Activated B cell treated with CpG ODN at 0.5 μM for 24 hours (primary cell): ENCODE results near the gene CEP170. TPM values are rescaled to one million over a fixed set of nuclear protein-coding genes. Genes with fewer than 3 reads are reported as not detected.
"Not testable (repeated sequence)": the region's sequence is repeated elsewhere in the genome, so short reads cannot be mapped to it uniquely, and the experiment has no call there.

Experiments used
- ATAC-seq: fragments of 200-7000 bp; cut with Tn5 transposase; one replicate; pipeline ENCODE4 v1.10.0; 2021; ENCODE audit warnings: low read depth, mild to moderate bottlenecking, moderate library complexity
- CTCF ChIA-PET: fragments of 350-600 bp; sonication (Branson Sonifier 250); formaldehyde crosslinking; loops from one replicate; lab custom pipeline; 2021; ENCODE audit warnings: antibody characterized with exemption; lab: Charles Lee
- POLR2A ChIA-PET: fragments of 350-600 bp; sonication (Branson Sonifier 250); formaldehyde crosslinking; loops from one replicate; lab custom pipeline; 2021; ENCODE audit warnings: antibody characterized with exemption; lab: Charles Lee
- DNase-seq: peaks from one replicate; pipeline ENCODE4 v3.0.0; 2022
- H3K27ac Mint-ChIP-seq: one replicate; pipeline ENCODE4 v1.8.0; 2020; ENCODE audit warnings: mixed read lengths
- H3K27me3 Mint-ChIP-seq: one replicate; pipeline ENCODE4 v1.8.0; 2021; ENCODE audit warnings: mixed read lengths
- H3K36me3 Mint-ChIP-seq: one replicate; pipeline ENCODE4 v1.8.0; 2021; ENCODE audit warnings: low read depth, mixed read lengths
- H3K4me1 Mint-ChIP-seq: one replicate; pipeline ENCODE4 v1.8.0; 2021; ENCODE audit warnings: mixed read lengths
- H3K4me3 Mint-ChIP-seq: one replicate; pipeline ENCODE4 v1.8.0; 2020; ENCODE audit warnings: mild to moderate bottlenecking, mixed read lengths
- H3K9me3 Mint-ChIP-seq: one replicate; pipeline ENCODE4 v1.8.0; 2020; ENCODE audit warnings: mixed read lengths
- intact Hi-C: fragments of 100-400 bp; cut with micrococcal nuclease; formaldehyde crosslinking; loops from one replicate; pipeline ENCODE4 v1.15.1; 2024
- total RNA-seq: library from RNA; stranded (reverse); gene quantifications from 2 replicates; pipeline ENCODE4 v1.2.3, GENCODE V29; 2022

Gene CEP170
- total RNA-seq, 1 donor from 2014 or later, result 91.9 TPM

DNA sequence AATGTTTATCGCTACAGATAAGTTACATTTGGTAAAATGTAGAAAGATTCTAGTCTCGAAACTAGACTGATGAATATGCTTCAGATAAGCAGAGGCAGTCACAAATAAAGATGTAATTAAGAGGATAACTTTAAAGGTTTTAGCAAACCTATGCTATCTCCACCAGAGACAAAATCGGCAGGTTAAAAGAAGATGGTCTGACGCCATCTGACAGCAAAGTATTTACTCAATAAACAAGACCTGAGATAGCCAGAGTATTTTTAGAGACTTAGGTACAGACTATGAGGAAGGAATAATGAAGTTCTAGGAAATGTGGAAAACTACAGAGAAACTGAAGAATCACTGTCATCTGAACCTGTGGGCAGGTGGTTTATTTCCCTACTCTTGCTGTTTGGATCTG lies 106.0 kb downstream of the CEP170 start:
- intact Hi-C loops, H3K4me3 Mint-ChIP-seq, H3K27ac Mint-ChIP-seq, H3K9me3 Mint-ChIP-seq, H3K4me1 Mint-ChIP-seq, POLR2A ChIA-PET, CTCF ChIA-PET, DNase-seq, H3K27me3 Mint-ChIP-seq, ATAC-seq: not testable (repeated sequence)
- peaks cover 31% of the 10 kb centered on the region for H3K36me3 Mint-ChIP-seq

DNA sequence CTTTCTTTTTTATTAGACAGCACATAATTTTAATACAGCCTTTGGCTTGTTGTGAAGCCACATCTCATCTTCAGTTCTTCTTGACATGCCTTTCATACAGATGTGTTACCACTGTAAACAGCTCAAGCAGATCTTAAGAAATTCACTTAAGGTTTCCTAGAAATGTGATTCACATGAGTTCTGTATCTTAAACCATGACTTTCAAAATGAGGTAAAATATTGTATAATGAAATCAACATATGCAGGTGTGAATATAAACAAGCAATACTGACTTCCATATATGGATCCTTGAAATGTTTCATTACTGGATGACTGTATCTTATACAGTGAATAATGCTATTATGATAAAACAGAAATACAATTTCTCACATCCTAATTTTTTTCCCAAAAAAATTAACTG lies 107.7 kb downstream of the CEP170 start:
- intact Hi-C loops, H3K9me3 Mint-ChIP-seq, H3K4me1 Mint-ChIP-seq, POLR2A ChIA-PET, CTCF ChIA-PET, DNase-seq, H3K27ac Mint-ChIP-seq, H3K27me3 Mint-ChIP-seq, ATAC-seq, H3K4me3 Mint-ChIP-seq: not testable (repeated sequence)
- H3K36me3 Mint-ChIP-seq, result peaks cover 27% of the 10 kb centered on the region

DNA sequence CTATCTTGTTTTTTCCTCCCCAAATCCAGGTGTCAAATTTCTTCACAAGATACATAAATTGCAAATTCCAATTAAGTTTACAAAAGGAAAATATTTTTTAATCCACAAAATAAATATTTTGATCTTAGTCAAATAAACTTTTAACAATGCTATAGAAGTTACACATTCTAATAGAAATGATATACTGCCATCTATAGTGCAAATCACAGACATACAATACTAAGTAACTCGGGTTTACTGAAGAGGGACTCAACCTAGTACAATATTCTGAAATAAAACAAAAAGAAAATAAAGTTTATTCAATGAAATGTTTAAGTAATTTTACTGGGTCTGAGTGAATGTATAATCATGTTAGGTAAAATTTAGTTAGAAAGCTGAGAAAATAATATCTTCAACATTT lies 114.6 kb downstream of the CEP170 start:
- DNase-seq, ATAC-seq, H3K27ac Mint-ChIP-seq, POLR2A ChIA-PET, intact Hi-C loops, H3K9me3 Mint-ChIP-seq, H3K4me3 Mint-ChIP-seq, H3K4me1 Mint-ChIP-seq, CTCF ChIA-PET, H3K27me3 Mint-ChIP-seq: not testable (repeated sequence)
- peaks cover 29% of the 10 kb centered on the region for H3K36me3 Mint-ChIP-seq

DNA sequence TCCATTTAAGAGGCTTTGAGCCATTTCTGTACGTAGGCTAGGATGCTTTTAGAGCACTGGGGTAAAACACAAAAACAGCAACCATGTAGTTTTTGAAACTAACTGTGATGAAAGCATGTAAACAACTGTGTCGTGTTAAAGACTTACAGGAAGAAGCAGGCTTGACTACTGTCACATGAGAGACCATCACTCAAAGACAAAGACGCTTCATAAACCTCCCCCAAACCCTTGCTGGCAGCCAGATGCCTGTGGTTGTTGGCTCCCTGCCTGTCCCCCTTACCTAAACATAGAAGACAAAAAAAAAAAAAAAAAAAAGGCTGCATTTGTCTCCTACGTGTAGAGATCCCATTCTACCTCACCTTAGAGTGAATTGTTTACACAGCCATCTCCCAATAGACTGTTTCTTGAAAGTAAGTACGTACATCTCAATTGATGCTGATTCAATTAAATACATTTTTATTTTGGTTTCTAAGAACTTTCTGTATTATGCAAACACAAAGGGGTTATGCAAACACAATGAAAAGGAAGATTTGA lies 132.1 kb downstream of the CEP170 start:
- peaks cover 18% of the 10 kb centered on the region for H3K36me3 Mint-ChIP-seq
- H3K27me3 Mint-ChIP-seq, H3K9me3 Mint-ChIP-seq, ATAC-seq, H3K4me3 Mint-ChIP-seq, CTCF ChIA-PET, intact Hi-C loops, H3K4me1 Mint-ChIP-seq, DNase-seq, POLR2A ChIA-PET: not testable (repeated sequence)
- H3K27ac Mint-ChIP-seq, result peak overlapping the region; percentile 56

DNA sequence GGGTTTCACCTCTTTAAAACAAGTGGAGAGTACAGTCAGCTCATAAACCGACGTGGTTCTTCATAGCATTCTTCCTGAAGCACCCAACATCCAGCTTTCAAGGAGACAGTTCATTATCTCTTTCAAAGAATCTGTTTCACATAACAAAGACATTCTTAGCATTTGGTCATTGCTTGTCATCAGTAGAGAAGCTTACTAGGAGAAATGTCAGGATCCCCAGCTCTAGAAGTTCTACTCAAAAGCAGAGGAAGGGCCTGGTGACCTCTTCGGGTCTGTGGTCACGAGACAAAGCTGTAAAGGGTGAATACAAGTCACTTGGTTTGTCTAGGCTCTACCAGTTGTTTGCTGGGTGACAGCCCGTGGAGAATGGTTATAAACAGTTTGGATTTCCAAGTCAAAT lies 133.1 kb downstream of the CEP170 start:
- H3K9me3 Mint-ChIP-seq, ATAC-seq, DNase-seq, H3K27me3 Mint-ChIP-seq, H3K27ac Mint-ChIP-seq, H3K4me1 Mint-ChIP-seq, H3K4me3 Mint-ChIP-seq, intact Hi-C loops, CTCF ChIA-PET, POLR2A ChIA-PET: not testable (repeated sequence)
- H3K36me3 Mint-ChIP-seq, result peaks cover 13% of the 10 kb centered on the region

DNA sequence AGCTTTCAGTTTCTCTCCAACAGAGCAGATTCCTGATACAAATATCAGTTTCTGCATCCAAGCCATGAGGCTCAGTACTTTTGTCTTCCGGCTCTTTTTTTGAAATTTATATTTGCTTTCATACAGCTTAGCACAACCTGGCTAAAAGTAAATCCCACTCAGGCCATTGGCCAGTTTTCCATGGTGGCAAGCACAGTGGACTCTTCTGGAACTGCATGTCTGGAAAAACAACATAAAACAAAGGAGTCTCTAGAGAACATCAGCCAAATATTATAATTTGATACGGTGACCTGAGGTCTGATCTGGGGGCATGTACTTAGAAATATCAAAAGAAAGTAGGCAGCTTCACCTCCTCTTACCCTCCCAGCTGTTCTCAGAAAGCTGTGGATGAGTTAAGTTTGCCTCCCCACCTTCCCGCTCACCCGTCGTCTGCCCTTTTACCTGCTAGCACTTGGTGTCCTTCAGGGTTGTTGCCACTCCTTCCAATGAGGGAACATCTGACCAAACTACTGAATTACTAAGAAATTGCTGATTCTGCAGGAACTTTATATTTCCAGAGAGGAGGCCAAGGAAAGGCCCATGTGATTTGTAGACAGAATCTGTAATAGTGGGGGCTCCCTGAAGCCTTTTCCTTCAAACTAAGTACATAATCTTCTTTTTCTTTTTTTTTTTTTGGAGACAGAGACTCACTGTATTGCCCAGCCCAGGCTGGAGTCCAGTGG lies 136.3 kb downstream of the CEP170 start:
- POLR2A ChIA-PET, intact Hi-C loops, H3K36me3 Mint-ChIP-seq, H3K27ac Mint-ChIP-seq, ATAC-seq, H3K4me3 Mint-ChIP-seq, CTCF ChIA-PET, H3K9me3 Mint-ChIP-seq, DNase-seq, H3K27me3 Mint-ChIP-seq: not testable (repeated sequence)
- peaks cover 11% of the 10 kb centered on the region for H3K4me1 Mint-ChIP-seq

DNA sequence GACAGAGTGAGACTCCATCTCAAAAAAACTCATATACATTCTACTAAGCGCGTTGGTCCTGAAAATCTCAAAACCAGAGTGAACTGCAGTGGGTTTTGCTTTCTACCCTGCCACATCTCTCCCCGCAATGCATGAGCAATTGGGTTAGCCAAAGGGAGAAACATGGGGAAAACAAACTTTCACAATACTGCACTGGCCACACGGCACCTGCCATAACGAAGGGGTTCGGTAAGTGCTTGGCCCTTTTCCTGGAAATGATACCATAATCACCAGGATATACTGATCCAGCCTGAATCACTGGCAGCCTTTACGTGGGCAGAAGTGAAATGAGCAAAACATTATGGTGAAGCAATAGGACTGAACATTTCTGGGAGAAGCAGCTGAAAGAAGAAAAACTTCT lies 138.9 kb downstream of the CEP170 start:
- H3K36me3 Mint-ChIP-seq, ATAC-seq, CTCF ChIA-PET, intact Hi-C loops, DNase-seq, H3K27me3 Mint-ChIP-seq, POLR2A ChIA-PET, H3K4me3 Mint-ChIP-seq, H3K27ac Mint-ChIP-seq, H3K9me3 Mint-ChIP-seq: not testable (repeated sequence)
- H3K4me1 Mint-ChIP-seq, result peaks cover 15% of the 10 kb centered on the region

DNA sequence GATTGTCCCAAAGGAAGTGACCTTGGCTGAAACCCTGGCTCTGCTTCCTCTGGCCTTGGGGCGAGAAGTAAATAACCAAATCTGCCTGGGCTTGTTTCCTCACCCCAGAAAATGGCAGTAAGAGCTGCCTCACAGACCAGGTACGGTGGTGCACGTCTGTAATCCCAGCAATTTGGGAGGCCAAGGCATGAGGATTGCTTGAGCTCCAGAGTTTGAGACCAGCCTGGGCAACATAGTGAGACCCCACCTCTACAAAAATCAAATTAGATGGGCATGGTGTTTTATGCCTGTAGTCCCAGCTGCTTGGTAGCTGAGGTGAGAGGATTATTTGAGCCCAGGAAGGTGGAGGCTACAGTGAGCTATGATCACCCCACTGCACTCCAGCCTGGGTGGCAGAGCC lies 140.3 kb downstream of the CEP170 start:
- POLR2A ChIA-PET, H3K27ac Mint-ChIP-seq, H3K27me3 Mint-ChIP-seq, H3K36me3 Mint-ChIP-seq, CTCF ChIA-PET, ATAC-seq, intact Hi-C loops, DNase-seq, H3K9me3 Mint-ChIP-seq: not testable (repeated sequence)
- peaks cover 17% of the 10 kb centered on the region for H3K4me1 Mint-ChIP-seq
- H3K4me3 Mint-ChIP-seq, result peak overlapping the region; percentile 53

DNA sequence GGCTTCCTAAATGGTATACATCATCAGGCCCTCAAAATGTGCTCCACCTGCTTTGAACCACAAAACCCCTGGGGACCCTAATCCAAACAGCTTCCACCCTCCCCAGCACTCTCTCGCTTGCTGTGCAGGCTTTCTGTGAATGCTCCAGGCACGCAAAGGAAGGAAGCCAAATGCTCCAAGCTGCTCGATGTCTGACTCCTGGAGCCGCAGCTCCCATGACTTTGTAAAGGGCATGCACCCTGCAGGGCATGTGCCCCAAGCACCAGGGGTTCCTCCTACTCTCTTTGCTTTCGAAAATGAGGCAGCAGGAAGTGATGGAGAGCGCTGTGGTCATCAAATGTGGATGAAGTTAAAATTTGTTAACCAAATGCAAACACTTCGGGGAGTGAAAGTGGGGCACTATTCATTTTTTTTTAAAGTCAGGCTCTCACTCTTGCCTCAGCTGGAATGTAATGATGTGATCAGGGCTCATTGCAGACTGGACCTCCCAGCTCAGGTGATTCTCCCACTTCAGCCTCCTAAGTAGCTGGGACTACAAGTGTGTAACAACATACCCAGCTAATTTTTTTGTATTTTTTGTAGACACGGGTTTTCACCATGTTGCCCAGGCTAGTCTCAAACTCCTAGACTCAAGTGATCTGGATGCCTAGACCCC lies 140.9 kb downstream of the CEP170 start:
- Mint-ChIP-seq H3K4me1 (peaks cover 17% of the 10 kb centered on the region), H3K27ac (peak overlapping the region; percentile 9), H3K4me3 (peak overlapping the region; percentile 53)
- POLR2A ChIA-PET, H3K9me3 Mint-ChIP-seq, CTCF ChIA-PET, intact Hi-C loops, H3K27me3 Mint-ChIP-seq, H3K36me3 Mint-ChIP-seq: not testable (repeated sequence)
- DNase-seq (peak; percentile 24), ATAC-seq (peak; percentile 83)

DNA sequence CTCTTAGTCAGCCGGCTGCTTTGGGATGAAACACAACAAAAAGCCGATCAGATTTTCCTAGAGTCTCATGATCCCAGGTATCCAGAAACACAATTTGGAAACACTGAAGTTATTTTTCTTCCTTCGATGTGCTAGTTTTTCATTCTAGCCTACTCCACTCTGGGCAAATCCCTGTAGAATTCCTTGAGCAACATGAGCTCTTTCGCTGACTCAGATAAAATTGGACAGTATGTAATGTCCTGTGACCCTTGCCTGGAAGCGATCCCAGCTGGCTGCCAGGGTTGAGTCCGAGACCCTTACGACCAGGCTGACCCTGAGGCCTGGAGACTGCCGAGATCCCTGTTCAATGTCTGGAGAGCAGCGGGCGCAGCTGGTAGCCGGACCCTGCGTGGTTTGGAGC lies 147.9 kb downstream of the CEP170 start:
- H3K36me3 Mint-ChIP-seq, H3K4me3 Mint-ChIP-seq, H3K27me3 Mint-ChIP-seq, CTCF ChIA-PET, H3K27ac Mint-ChIP-seq, intact Hi-C loops, ATAC-seq, DNase-seq, POLR2A ChIA-PET, H3K9me3 Mint-ChIP-seq: not testable (repeated sequence)
- H3K4me1 Mint-ChIP-seq, result peaks cover 17% of the 10 kb centered on the region

DNA sequence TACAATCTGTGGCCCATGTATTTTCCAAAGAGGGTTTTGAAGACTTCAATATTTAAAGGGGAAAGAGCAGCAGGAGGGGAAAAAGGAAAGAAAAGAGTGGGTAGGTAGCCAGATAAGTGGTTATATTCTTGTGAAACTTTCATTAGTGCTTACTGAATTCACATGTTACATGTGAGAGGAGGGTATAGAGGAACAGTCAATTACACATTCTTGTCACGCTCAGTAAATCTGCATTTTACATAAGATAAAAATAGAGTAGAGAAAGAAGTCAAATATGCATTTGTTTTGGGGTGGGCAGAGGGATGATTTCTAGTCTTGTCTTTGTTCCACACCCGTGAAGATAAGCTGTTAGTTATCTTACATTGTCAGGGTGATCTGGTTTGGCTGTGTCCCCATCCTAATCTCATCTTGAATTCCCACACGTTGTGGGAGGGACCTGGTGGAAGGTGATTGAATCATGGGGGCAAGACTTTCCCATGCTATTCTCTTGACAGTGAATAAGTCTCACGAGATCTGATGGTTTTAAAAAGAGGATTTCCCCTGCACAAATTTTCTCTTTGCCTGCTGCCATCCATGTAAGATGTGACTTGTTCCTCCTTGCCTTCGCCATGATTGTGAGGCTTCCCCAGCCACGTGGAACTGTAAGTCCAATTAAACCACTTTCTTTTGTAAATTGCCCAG lies 149.3 kb downstream of the CEP170 start:
- POLR2A ChIA-PET, ATAC-seq, intact Hi-C loops, CTCF ChIA-PET, H3K36me3 Mint-ChIP-seq, H3K9me3 Mint-ChIP-seq, DNase-seq, H3K27me3 Mint-ChIP-seq, H3K27ac Mint-ChIP-seq, H3K4me3 Mint-ChIP-seq: not testable (repeated sequence)
- H3K4me1 Mint-ChIP-seq, result peaks cover 13% of the 10 kb centered on the region

DNA sequence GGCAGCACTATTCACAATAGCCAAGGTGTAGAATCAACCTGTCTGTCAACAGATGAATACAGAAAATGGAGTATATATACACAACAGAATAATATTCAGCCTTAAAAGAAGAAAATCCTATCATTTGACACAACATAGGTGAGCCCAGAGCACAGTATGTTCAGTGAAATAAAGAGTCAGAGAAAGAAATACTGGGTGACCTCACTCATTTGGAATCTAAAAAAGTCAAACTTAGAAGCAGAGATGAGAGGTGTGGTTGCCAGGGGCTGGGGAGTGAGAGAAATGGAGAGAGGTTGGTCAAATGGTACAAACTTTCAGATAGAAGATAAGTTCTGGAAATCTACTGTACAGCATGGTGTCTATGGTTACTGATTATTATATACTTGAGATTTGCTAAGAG lies 150.0 kb downstream of the CEP170 start:
- H3K36me3 Mint-ChIP-seq, H3K9me3 Mint-ChIP-seq, intact Hi-C loops, POLR2A ChIA-PET, H3K27ac Mint-ChIP-seq, ATAC-seq, CTCF ChIA-PET, H3K27me3 Mint-ChIP-seq, H3K4me3 Mint-ChIP-seq, DNase-seq: not testable (repeated sequence)
- H3K4me1 Mint-ChIP-seq, result peaks cover 13% of the 10 kb centered on the region
